Aortic smooth muscle cell (primary cell): Measurements from ENCODE around the gene FOXE3. TPM values are rescaled to one million over a fixed set of nuclear protein-coding genes. Genes with fewer than 3 reads are reported as not detected.

Experiments
- total RNA-seq: library from RNA; depleted of rRNA; stranded (reverse); fragments of >200 nt; gene quantifications from 2 replicates; pipeline ENCODE4 v1.2.3, GENCODE V29; 2014

Gene FOXE3
- total RNA-seq: not detected in 2 replicates

DNA sequence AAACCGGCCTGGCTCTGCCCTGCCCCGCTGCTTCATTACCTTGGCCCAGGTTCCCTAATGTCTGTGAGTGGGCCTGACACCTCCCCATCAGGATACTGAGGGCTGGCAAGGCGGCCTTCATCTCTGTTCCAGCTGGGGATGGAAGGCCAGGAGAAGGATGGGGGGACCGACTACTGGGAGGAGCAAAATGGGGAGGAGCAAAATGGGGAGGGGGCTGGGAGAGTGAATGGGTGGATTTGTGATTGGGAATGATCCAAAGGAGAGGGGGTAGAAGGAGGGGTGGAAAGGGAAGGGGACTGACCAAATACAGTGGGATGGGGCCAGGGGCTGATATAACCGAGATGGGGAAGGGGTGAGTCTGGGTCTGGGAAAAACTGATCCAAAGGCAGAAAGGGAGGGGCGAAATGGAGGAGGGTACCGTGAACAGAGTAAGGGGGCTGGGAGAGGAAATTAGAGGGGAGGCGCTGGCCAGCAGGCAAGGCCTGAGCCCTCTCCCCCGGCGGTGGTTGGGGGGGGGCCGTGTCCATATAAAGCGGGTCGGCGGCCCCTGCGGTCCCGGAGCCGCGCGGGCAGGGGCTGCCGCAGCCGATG, at the start of gene FOXE3:
FOXE3 (plus strand) TSS at position 558 of the 591 bp plus-strand sequence; CDS start at position 589, 31 bp downstream.

DNA sequence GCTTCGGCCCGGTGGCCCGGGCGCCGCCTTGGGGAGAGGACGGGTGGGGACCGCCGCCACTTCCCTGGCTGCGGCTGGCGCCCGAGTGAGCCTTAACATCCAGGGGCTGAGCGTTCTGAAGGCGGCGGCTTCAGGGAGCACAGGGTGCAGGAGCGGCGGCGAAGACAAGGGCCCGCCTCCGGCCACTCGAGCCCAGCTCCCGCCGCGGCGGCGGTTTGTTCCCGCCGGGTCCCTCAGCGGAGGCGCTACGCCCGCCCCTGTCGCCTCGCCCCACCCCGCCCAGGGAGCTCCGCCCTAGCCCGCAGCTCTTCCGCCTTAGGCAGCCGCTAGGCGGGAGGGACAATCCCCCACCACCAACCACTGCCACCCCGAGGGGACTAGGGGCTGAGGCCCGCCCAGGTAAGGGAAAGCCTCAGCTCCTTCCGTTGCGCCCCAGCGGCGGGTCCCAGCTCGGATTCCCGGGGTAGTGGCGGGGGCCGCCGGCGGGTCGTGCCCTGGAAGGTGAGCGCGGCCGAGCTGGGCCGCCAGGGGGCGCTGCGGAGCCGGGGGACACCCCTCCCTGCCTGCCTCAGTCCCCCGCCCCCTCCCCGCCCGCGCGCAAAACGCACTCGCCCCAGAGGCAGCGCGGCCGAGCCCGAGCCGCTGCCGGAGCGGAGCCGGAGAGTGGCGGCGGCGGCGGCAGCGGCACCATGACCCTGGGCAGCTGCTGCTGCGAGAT, 21.5 kb downstream of the FOXE3 start, which contains the start of gene FOXD2:
FOXD2 (plus strand) TSS at position 598 of the 718 bp plus-strand sequence; CDS start at position 690, 92 bp downstream.

Other genes with a start within 250 kb of the FOXE3 start
- not detected in 2 replicates for gene PDZK1IP1, start 226.2 kb upstream of the FOXE3 start, total RNA-seq
- 0.31 and 0.66 TPM in 2 replicates for gene TAL1, start 184.1 kb upstream of the FOXE3 start, total RNA-seq
- 6.1 and 8.1 TPM in 2 replicates for gene STIL, start 102.1 kb upstream of the FOXE3 start, total RNA-seq
- gene CMPK1, start 82.5 kb upstream of the FOXE3 start, total RNA-seq: 106 and 141 TPM in 2 replicates
- 0.66 and 0.68 TPM in 2 replicates for gene FOXD2, start 21.8 kb downstream of the FOXE3 start, total RNA-seq